Liver (tissue), 9 donors: Measurements from ENCODE around the gene PHTF2. TPM values are rescaled to one million over a fixed set of nuclear protein-coding genes. Genes with fewer than 3 reads are reported as not detected.

ENCODE experiments used
- DNase-seq: peaks from one replicate; pipeline ENCODE4 v3.0.0-alpha.2; 2017; ENCODE audit warnings: low spot score
- H3K27ac ChIP-seq, 2 donors: one replicate each; pipeline ENCODE4 v1.7.0; 2013; ENCODE audit warnings: inconsistent platforms in 2 of 2, low read length in 2 of 2, control low read depth in 1 of 2, low read depth in 1 of 2, mild to moderate bottlenecking in 1 of 2
- H3K27me3 ChIP-seq, 4 donors: one replicate each; pipeline versions ENCODE4 v1.6.1 to v1.7.0; 2013; ENCODE audit warnings: low read length in 3 of 4, inconsistent platforms in 1 of 4, mild to moderate bottlenecking in 1 of 4, moderate library complexity in 1 of 4; ENCODE audit not compliant: control insufficient read depth in 4 of 4, insufficient read depth in 4 of 4
- H3K36me3 ChIP-seq, 4 donors: one replicate each; pipeline versions ENCODE4 v1.6.1 to v1.7.0; 2013; ENCODE audit warnings: low read length in 3 of 4, mild to moderate bottlenecking in 3 of 4, low read depth in 1 of 4, moderate library complexity in 1 of 4; ENCODE audit not compliant: control insufficient read depth in 4 of 4, insufficient read depth in 3 of 4
- H3K4me1 ChIP-seq, 4 donors: one replicate each; pipeline versions ENCODE4 v1.6.1 to v1.7.0; 2013; ENCODE audit warnings: low read length in 3 of 4, mild to moderate bottlenecking in 3 of 4, moderate library complexity in 1 of 4; ENCODE audit not compliant: control insufficient read depth in 4 of 4, insufficient read depth in 4 of 4
- H3K4me3 ChIP-seq, 3 donors: one replicate each; pipeline versions ENCODE4 v1.6.1 to v1.7.0; 2013; ENCODE audit warnings: low read length in 3 of 3, control low read depth in 1 of 3, low read depth in 1 of 3, mild to moderate bottlenecking in 1 of 3
- H3K9ac ChIP-seq, 2 donors: one replicate each; pipeline ENCODE4 v1.7.0; 2013; ENCODE audit warnings: low read length in 2 of 2, mild to moderate bottlenecking in 2 of 2, moderate library complexity in 2 of 2, control low read depth in 1 of 2, low read depth in 1 of 2
- H3K9me3 ChIP-seq, 4 donors: one replicate each; pipeline versions ENCODE4 v1.6.1 to v1.7.0; 2013; ENCODE audit warnings: low read length in 3 of 4; ENCODE audit not compliant: control insufficient read depth in 4 of 4
- EGR1 ChIP-seq, 2 donors: IDR thresholded peaks; 2 replicates each; pipeline ENCODE4 v1.6.1; 2016 to 2018; ENCODE audit warnings: antibody characterized with exemption in 2 of 2, low read depth in 2 of 2
- FOXA1 ChIP-seq: IDR thresholded peaks from 2 replicates; pipeline ENCODE4 v1.6.1; 2016; ENCODE audit warnings: antibody characterized with exemption
- FOXA2 ChIP-seq: IDR thresholded peaks from 2 replicates; pipeline ENCODE4 v1.6.1; 2016; ENCODE audit warnings: antibody characterized with exemption
- GABPA ChIP-seq, 2 donors: IDR thresholded peaks in 1 of 2; conservative IDR thresholded peaks in 1 of 2; 2 replicates each; pipeline ENCODE4 v1.6.1; 2016; ENCODE audit warnings: antibody characterized with exemption in 2 of 2, mild to moderate bottlenecking in 1 of 2, moderate library complexity in 1 of 2
- HNF4A ChIP-seq, 2 donors: conservative IDR thresholded peaks; 2 replicates each; pipeline ENCODE4 v1.6.1; 2016; ENCODE audit warnings: antibody characterized with exemption in 2 of 2, mild to moderate bottlenecking in 2 of 2
- HNF4G ChIP-seq: IDR thresholded peaks from 2 replicates; pipeline ENCODE4 v1.6.1; 2016; ENCODE audit warnings: antibody characterized with exemption
- JUND ChIP-seq, 2 donors: IDR thresholded peaks; 2 replicates each; pipeline ENCODE4 v1.6.1; 2016; ENCODE audit warnings: antibody characterized with exemption in 2 of 2
- NR2F2 ChIP-seq: IDR thresholded peaks from 2 replicates; pipeline ENCODE4 v1.6.1; 2016; ENCODE audit warnings: antibody characterized with exemption
- RAD21 ChIP-seq, 2 donors: IDR thresholded peaks; 2 replicates each; pipeline ENCODE4 v1.6.1; 2016; ENCODE audit warnings: antibody characterized with exemption in 2 of 2, mild to moderate bottlenecking in 2 of 2
- REST ChIP-seq: IDR thresholded peaks from 2 replicates; pipeline ENCODE4 v1.6.1; 2016; ENCODE audit warnings: antibody characterized with exemption, mild to moderate bottlenecking
- RXRA ChIP-seq, 2 donors: IDR thresholded peaks; 2 replicates each; pipeline ENCODE4 v1.6.1; 2017 to 2018; ENCODE audit warnings: antibody characterized with exemption in 2 of 2, mild to moderate bottlenecking in 1 of 2
- SP1 ChIP-seq: IDR thresholded peaks from 2 replicates; pipeline ENCODE4 v1.6.1; 2018; ENCODE audit warnings: antibody characterized with exemption, mild to moderate bottlenecking
- TAF1 ChIP-seq: conservative IDR thresholded peaks from 2 replicates; pipeline ENCODE4 v1.6.1; 2016; ENCODE audit warnings: antibody characterized with exemption, mild to moderate bottlenecking
- YY1 ChIP-seq: IDR thresholded peaks from 2 replicates; pipeline ENCODE4 v1.6.1; 2016; ENCODE audit warnings: antibody characterized with exemption, mild to moderate bottlenecking
- ZBTB33 ChIP-seq: IDR thresholded peaks from 2 replicates; pipeline ENCODE4 v1.6.1; 2016; ENCODE audit warnings: antibody characterized with exemption
- WGBS: extraction: QIAGEN DNeasy Blood & Tissue Kit; methylation state at CpG from one replicate; pipeline ENCODE4 v1.1.7; 2013; 5-methylcytosine and 5-hydroxymethylcytosine counted together
- polyA plus RNA-seq, 2 donors: library from polyadenylated mRNA; stranded (reverse) in 1 of 2; unstranded in 1 of 2; fragments of 200-250 nt in 1 of 2; fragments of >200 nt in 1 of 2; fragmentation: Nextera tagmentation in 1 of 2; extraction: Ambion mirVana in 1 of 2; gene quantifications; one replicate each; pipeline versions ENCODE4 v1.2.1 to v1.2.3, GENCODE V29; 2013 to 2015
- total RNA-seq, 2 donors: library from RNA; depleted of rRNA; stranded (reverse); fragments of >200 nt; gene quantifications; one replicate each; pipeline ENCODE4 v1.2.3, GENCODE V29; 2014
- TF ChIP-seq, protein P1 (sequence below): fragments of 150-350 bp; IDR thresholded peaks from 2 replicates; pipeline ENCODE4 v1.5.1; 2017; ENCODE audit warnings: improper control_type of control experiment, low read depth, low read length; ENCODE audit not compliant: missing input control
- TF ChIP-seq, protein P2 (sequence below): IDR thresholded peaks from 2 replicates; pipeline ENCODE4 v1.6.1; 2016; ENCODE audit warnings: antibody characterized with exemption
- TF ChIP-seq, protein P3 (sequence below): IDR thresholded peaks from 2 replicates; pipeline ENCODE4 v1.6.1; 2016; ENCODE audit warnings: antibody characterized with exemption
- donor health status: healthy.
- donor health status: healthy.
- donor health status: healthy.
- donor health status: healthy.
- donor health status: healthy.

The PHTF2 gene
- total and polyA plus RNA-seq, 4 donors: 2.2 to 7.3 (median 4.7) TPM

DNA sequence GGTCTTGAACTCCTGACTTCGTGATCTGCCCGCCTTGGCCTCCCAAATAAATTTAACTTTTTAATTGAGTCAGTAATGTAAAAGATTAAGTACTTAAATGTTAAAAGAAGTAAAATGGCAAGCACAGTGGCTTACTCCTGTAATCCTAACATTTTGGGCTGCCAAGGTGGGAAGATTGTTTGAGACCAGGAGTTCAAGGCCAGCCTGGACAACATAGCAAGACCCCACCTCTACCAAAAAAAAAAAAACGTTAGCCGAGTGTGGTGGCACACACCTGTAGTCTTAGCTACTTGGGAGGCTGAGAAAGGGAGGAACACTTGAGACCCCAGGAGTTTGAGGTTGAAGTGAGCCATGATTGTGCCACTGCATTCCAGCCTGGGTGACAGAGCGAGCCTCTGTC lies 26.1 kb downstream of the PHTF2 start:
- 97% methylated on average over 5 of the region's 5 CpGs for WGBS
- Histone ChIP-seq H3K36me3 (no peaks in the 10 kb centered on the region), H3K4me3 (no peak overlapping the region), H3K27ac (no peak overlapping the region), H3K9me3 (peaks cover 0 to 23% (median 8%) of the 10 kb centered on the region in 4 donors), H3K4me1 (no peaks in the 10 kb centered on the region), H3K27me3 (no peaks in the 10 kb centered on the region), H3K9ac (no peak overlapping the region)
- no peak for DNase-seq
- TF ChIP-seq HNF4A (conservative IDR thresholded peaks at IDR 0.05) (no peak), FOXA2 (no peak), NR2F2 (no peak), REST (no peak), HNF4G (no peak), SP1 (no peak), JUND (IDR thresholded peaks at IDR 0.05) (no peak), TAF1 (no peak), GABPA (IDR thresholded peaks at IDR 0.05 in 1 of 2, conservative IDR thresholded peaks at IDR 0.05 in 1 of 2) (no peak)
- TF ChIP-seq, protein P1, sequence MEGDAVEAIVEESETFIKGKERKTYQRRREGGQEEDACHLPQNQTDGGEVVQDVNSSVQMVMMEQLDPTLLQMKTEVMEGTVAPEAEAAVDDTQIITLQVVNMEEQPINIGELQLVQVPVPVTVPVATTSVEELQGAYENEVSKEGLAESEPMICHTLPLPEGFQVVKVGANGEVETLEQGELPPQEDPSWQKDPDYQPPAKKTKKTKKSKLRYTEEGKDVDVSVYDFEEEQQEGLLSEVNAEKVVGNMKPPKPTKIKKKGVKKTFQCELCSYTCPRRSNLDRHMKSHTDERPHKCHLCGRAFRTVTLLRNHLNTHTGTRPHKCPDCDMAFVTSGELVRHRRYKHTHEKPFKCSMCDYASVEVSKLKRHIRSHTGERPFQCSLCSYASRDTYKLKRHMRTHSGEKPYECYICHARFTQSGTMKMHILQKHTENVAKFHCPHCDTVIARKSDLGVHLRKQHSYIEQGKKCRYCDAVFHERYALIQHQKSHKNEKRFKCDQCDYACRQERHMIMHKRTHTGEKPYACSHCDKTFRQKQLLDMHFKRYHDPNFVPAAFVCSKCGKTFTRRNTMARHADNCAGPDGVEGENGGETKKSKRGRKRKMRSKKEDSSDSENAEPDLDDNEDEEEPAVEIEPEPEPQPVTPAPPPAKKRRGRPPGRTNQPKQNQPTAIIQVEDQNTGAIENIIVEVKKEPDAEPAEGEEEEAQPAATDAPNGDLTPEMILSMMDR: no peak

DNA sequence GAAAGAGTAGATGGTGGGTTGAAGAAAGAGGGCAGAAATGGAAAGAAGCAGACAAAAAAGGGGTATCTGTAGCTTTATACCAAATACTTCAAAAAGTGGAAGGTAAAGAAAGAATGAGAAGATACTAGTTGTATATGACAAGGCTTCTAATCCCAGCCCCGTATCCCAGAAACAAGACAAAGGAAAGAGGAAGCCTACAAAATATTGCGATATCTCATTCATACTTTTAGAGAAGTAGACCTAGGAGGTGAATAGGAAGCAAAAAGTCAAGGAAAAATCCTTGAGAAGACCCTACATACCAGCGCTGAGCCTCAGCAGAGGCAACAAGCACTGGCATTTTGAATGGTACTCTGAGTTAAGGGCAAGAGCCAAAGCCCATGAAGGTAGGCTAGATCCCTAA lies 26.6 kb downstream of the PHTF2 start:
- 93% methylated on average over 3 of the region's 3 CpGs for WGBS
- Histone ChIP-seq H3K4me1 (no peaks in the 10 kb centered on the region), H3K4me3 (no peak overlapping the region), H3K36me3 (no peaks in the 10 kb centered on the region), H3K27ac (no peak overlapping the region), H3K9me3 (peaks cover 0 to 20% (median 8%) of the 10 kb centered on the region in 4 donors), H3K27me3 (no peaks in the 10 kb centered on the region), H3K9ac (no peak overlapping the region)
- no peak for TF ChIP-seq GABPA (IDR thresholded peaks at IDR 0.05 in 1 of 2, conservative IDR thresholded peaks at IDR 0.05 in 1 of 2)
- no peak for TF ChIP-seq NR2F2
- TF ChIP-seq RXRA (IDR thresholded peaks at IDR 0.05): no peak
- TF ChIP-seq ZBTB33: no peak
- no peak for TF ChIP-seq TAF1
- TF ChIP-seq REST: no peak
- TF ChIP-seq, protein P2, sequence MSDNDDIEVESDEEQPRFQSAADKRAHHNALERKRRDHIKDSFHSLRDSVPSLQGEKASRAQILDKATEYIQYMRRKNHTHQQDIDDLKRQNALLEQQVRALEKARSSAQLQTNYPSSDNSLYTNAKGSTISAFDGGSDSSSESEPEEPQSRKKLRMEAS: no peak
- no peak for TF ChIP-seq JUND (IDR thresholded peaks at IDR 0.05)
- TF ChIP-seq FOXA2: no peak
- TF ChIP-seq HNF4A (conservative IDR thresholded peaks at IDR 0.05): no peak
- TF ChIP-seq YY1: no peak
- no peak for TF ChIP-seq EGR1 (IDR thresholded peaks at IDR 0.05; ENCODE audit: low read depth in 2 of 2)
- TF ChIP-seq SP1: no peak
- TF ChIP-seq, protein P3, sequence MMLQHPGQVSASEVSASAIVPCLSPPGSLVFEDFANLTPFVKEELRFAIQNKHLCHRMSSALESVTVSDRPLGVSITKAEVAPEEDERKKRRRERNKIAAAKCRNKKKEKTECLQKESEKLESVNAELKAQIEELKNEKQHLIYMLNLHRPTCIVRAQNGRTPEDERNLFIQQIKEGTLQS: no peak
- TF ChIP-seq FOXA1: no peak
- TF ChIP-seq, protein P1: no peak
- no peak for TF ChIP-seq HNF4G
- TF ChIP-seq RAD21 (IDR thresholded peaks at IDR 0.05): no peak
- DNase-seq: no peak
